Spinal cord (tissue), 10 donors: ENCODE data around the gene LCOR. TPM values are rescaled to one million over a fixed set of nuclear protein-coding genes. Genes with fewer than 3 reads are reported as not detected.
"Not testable (repeated sequence)": the region's sequence is repeated elsewhere in the genome, so short reads cannot be mapped to it uniquely, and the experiment has no call there.

Experiments used
- DNase-seq, 6 donors: peaks; one replicate each; pipeline versions ENCODE4 v3.0.0 to v3.0.0-alpha.2; 2013 to 2015; ENCODE audit warnings: low spot score in 6 of 6, low read depth in 4 of 6
- H3K27ac ChIP-seq: one replicate; pipeline ENCODE4 v1.5.1; 2013; ENCODE audit warnings: low read depth, low read length, control low read depth
- H3K27me3 ChIP-seq: one replicate; pipeline ENCODE4 v1.6.1; 2013; ENCODE audit warnings: low read length; ENCODE audit not compliant: control insufficient read depth, insufficient read depth
- H3K36me3 ChIP-seq: one replicate; pipeline ENCODE4 v1.6.1; 2013; ENCODE audit warnings: low read length; ENCODE audit not compliant: control insufficient read depth, insufficient read depth
- H3K4me1 ChIP-seq: one replicate; pipeline ENCODE4 v1.6.1; 2013; ENCODE audit warnings: low read length; ENCODE audit not compliant: control insufficient read depth, insufficient read depth
- H3K4me3 ChIP-seq: one replicate; pipeline ENCODE4 v1.5.1; 2013; ENCODE audit warnings: low read depth, low read length, control low read depth
- H3K9me3 ChIP-seq: one replicate; pipeline ENCODE4 v1.6.1; 2013; ENCODE audit warnings: low read length; ENCODE audit not compliant: control insufficient read depth, insufficient read depth
- WGBS: methylation state at CpG from one replicate; pipeline ENCODE4 v1.1.5; 2013; ENCODE audit warnings: missing lambda C conversion rate; ENCODE audit not compliant: insufficient coverage; 5-methylcytosine and 5-hydroxymethylcytosine counted together
- long read RNA-seq, 4 donors: transcript quantifications; one replicate each; lab custom pipeline, GENCODE V29; 2026
- polyA plus RNA-seq, 2 donors: library from polyadenylated mRNA; unstranded; fragments of 120-200 nt; gene quantifications; one replicate each; pipeline ENCODE4 v1.2.1, GENCODE V29; 2013; ENCODE audit not compliant: insufficient read length in 2 of 2
- total RNA-seq, 2 donors: library from RNA; depleted of rRNA in 1 of 2; stranded (reverse); fragments of 120-200 nt in 1 of 2; fragments of >200 nt in 1 of 2; gene quantifications; one replicate each; pipeline versions ENCODE4 v1.2.3 to v1.2.4, GENCODE V29; 2013 to 2014
- donor health status: healthy.

The LCOR gene
- total RNA-seq: 10 to 100 TPM; 25.0 to 59.8 TPM
- polyA plus RNA-seq: 10 to 100 TPM; 12.6 to 19.0 TPM
- long read RNA-seq, donor 1, full-length matches to known transcripts: 1 of 1 reads
- long read RNA-seq, donor 1, partial matches to known transcripts: 0 of 1 reads
- long read RNA-seq, donor 1, other reads (novel, unspliced or antisense): 0 of 1 reads
- long read RNA-seq, donor 2, full-length matches to known transcripts: 1 of 1 reads
- long read RNA-seq, donor 2, partial matches to known transcripts: 0 of 1 reads
- long read RNA-seq, donor 2, other reads (novel, unspliced or antisense): 0 of 1 reads
- long read RNA-seq, donor 3, full-length matches to known transcripts: 4 of 4 reads
- long read RNA-seq, donor 3, partial matches to known transcripts: 0 of 4 reads
- long read RNA-seq, donor 3, other reads (novel, unspliced or antisense): 0 of 4 reads
- long read RNA-seq, donor 4, full-length matches to known transcripts: 2 of 2 reads
- long read RNA-seq, donor 4, partial matches to known transcripts: 0 of 2 reads
- long read RNA-seq, donor 4, other reads (novel, unspliced or antisense): 0 of 2 reads

DNA sequence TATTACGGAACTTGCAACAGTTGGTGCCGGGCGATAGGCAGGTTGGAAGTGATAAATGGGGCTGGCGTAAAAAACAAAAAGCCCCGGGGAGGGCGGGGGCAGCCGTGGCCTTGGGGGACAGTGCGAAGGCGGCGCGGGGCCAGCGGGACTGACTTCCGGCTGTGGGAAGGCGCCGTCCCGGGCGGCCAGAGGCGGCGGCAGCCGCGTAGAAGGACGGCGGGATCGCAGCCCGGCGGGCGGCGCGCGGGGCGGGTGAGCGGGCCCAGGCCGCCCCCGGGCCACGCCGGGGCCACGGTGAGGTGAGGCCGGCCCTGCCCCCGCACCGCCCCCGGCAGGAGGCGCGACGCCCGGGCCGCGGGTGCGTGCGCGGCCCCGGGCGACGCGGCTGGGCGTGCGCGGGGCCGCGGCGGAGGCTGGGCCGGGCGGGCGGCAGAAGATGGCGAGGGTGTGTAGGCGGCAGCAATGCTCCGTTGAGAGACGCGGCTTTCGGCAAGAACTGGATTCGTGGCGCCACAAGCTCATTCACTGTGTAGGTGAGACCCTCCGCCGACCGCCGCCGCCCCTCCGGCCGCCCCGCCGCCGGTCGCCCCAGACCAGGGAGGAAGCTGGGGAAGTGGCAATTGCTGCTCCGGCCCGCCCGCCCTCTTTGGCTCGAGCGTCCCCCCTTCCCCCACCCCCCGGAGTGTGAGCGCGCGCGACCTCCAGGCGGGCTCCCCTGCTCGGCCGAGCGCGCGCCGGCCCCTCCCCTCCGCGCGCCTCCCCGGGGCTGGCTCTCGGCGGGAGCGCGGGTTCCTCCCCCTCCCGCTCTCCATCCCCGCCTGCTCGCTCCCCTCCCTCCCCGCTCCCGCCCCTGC is at the start of gene LCOR:
TSS of gene LCOR (plus strand) at position 432 of the 854 bp plus-strand sequence. CDS start 116,760 bp downstream, outside the sequence.
- under 1% methylated on average over 107 of the region's 112 CpGs for WGBS
- peak within 1 kb of the TSS; percentile 88 for H3K27ac ChIP-seq
- DNase-seq: peak; percentile 66 to 97 (median 82)
- peak within 1 kb of the TSS; percentile 76 for H3K4me3 ChIP-seq
- no peaks in the 10 kb centered on the region for H3K27me3 ChIP-seq
- H3K4me1 ChIP-seq: peaks cover 7% of the 10 kb centered on the region
- H3K9me3 ChIP-seq: no peaks in the 10 kb centered on the region
- H3K36me3 ChIP-seq: no peaks in the 10 kb centered on the region

DNA sequence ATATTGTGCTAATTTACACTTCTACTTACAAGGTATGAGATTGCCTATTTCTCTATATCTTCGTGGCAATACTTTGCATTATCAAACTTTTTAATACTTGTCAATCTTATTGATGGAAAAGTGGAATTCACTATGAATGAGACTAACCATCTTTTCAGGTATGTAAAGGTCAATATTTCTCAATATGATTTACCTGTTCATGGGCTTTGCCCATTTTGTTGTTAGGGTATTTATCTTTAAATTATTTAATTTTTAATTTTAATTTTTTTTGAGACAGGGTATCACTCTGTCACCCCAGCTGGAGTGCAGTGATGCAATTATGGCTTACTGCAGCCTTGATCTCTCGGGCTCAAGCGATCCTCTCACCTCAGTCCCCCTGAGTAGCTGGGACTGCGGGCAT is 47.8 kb upstream of the LCOR start:
- no peak for DNase-seq
- no peak overlapping the region for H3K4me3 ChIP-seq
- no peaks in the 10 kb centered on the region for H3K36me3 ChIP-seq
- WGBS: no CpG with 5 or more reads among the region's 4 CpGs
- no peaks in the 10 kb centered on the region for H3K4me1 ChIP-seq
- no peak overlapping the region for H3K27ac ChIP-seq
- H3K27me3 ChIP-seq: no peaks in the 10 kb centered on the region
- no peaks in the 10 kb centered on the region for H3K9me3 ChIP-seq

DNA sequence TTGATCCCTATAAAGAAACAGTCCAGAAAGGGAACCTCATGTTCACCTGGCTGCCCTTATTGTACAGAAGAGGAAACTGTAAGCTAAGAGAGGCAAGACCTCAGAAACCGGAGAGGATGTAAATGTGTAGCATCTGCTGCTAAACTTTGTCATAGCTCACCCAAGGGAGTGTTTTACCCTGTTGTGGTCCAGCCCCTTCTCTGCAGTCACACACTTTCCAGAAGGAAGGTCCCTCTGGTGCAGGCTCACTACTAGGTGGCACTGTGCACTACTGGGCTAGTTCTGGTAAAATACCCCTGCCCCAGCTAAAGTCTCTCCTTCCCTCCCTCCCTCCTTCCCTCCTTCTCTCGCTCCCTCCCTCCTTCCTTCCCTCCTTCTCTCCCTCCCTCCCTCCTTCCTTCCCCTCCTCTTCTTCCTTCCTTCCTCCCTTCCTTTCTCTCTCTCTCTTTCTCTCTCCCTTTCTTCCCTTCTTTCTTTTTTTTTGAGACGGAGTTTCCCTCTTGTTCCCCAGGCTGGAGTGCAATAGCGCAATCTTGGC is 42.5 kb upstream of the LCOR start:
- no peaks in the 10 kb centered on the region for H3K36me3 ChIP-seq
- no peak overlapping the region for H3K27ac ChIP-seq
- H3K9me3 ChIP-seq: no peaks in the 10 kb centered on the region
- peak in 1 of 6 donors; percentile 15 for DNase-seq
- H3K4me3 ChIP-seq: no peak overlapping the region
- peaks cover 3% of the 10 kb centered on the region for H3K27me3 ChIP-seq
- WGBS: 86% methylated on average over 4 of the region's 4 CpGs
- no peaks in the 10 kb centered on the region for H3K4me1 ChIP-seq

DNA sequence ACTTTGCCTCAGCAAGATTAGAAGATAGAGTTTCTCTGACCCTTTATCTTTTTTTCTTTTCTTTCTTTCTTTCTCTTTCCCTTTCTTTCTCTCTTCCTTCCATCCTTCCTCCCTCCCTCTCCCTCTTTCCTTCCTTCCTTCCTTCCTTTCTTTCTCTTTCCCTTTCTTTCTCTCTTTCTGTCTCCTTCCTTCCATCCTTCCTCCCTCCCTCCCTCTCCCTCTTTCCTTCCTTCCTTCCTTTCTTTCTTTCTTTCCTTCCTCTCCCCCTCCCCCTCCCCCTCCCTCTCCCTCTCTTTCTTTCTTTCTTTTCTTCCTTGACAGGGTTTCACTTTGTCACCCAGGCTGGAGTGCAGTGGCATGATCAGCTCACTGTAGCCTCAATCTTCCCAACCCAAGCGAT is 40.2 kb upstream of the LCOR start:
- Histone ChIP-seq H3K27ac (no peak overlapping the region), H3K4me3 (no peak overlapping the region), H3K4me1 (no peaks in the 10 kb centered on the region), H3K9me3 (no peaks in the 10 kb centered on the region), H3K36me3 (no peaks in the 10 kb centered on the region), H3K27me3 (peaks cover 3% of the 10 kb centered on the region)
- no peak for DNase-seq
- no CpG with 5 or more reads among the region's 1 CpG for WGBS

DNA sequence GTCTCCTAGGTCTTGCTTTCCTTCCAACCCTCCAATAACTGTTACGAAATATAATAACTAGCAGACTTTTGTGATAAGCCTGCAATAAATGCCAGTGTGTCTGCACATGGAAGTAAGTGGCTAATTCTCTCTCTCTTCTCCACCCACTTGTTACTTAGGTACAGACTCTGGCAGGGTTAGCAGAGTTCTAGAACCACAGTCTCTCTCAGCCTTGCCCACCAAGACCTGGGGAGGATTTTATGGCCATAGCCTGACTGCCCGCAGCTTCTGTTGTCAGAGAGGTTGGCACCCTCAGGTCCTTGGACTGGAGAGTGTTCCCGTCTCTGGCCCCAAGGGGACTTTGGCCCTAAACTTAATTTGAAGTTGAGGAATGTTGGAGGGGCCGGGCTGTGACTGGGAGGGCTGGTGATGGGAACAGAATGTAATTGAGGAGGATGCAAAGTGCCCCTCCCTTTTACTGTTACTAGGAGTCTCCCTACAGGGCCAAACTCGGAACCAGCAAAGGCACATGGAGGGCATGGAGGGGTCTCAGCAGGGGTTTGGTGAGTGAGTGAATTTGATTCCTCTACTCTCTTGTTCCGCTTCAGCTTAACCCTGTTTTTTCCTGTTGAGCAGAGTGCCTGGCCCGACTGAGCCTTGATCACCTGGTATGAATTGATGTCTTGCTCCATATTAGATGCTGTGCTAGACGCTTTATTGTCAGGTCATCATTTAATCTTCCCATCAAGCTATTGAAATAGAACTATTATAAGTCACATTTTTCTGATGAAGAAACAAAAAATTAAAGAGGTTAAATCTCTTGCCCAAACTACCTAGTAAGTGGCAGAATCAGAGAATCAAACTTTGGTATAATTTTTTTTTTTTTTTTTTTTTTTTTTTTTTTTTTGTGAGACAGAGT is 37.0 kb upstream of the LCOR start:
- H3K9me3 ChIP-seq: no peaks in the 10 kb centered on the region
- no peaks in the 10 kb centered on the region for H3K36me3 ChIP-seq
- WGBS: 20% methylated on average over 1 of the region's 8 CpGs
- DNase-seq: no peak
- peaks cover 3% of the 10 kb centered on the region for H3K27me3 ChIP-seq
- no peaks in the 10 kb centered on the region for H3K4me1 ChIP-seq
- H3K4me3 ChIP-seq: no peak overlapping the region
- no peak overlapping the region for H3K27ac ChIP-seq

DNA sequence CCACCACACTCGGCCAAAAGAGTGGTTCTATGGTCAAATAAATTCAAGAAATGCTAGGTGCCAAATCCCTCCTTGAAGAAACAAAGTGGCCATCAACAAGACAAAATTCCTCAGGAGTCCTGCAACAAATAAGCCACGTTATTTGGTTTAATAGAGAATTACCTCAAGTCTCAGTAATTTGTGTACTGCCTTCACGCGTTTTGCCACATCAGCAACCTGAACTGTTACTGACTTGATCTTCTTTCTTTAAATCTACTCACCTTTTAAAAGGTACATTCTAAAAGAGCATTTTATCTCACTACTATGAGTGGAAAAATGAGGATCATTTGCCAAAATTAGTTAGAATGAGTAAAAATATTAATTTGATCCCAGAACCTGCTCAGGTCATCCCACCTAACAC is 34.6 kb upstream of the LCOR start:
- H3K27me3 ChIP-seq: no peaks in the 10 kb centered on the region
- 100% methylated on average over 1 of the region's 4 CpGs for WGBS
- H3K27ac ChIP-seq: no peak overlapping the region
- no peak overlapping the region for H3K4me3 ChIP-seq
- DNase-seq: no peak
- H3K36me3 ChIP-seq: no peaks in the 10 kb centered on the region
- H3K9me3 ChIP-seq: no peaks in the 10 kb centered on the region
- no peaks in the 10 kb centered on the region for H3K4me1 ChIP-seq

DNA sequence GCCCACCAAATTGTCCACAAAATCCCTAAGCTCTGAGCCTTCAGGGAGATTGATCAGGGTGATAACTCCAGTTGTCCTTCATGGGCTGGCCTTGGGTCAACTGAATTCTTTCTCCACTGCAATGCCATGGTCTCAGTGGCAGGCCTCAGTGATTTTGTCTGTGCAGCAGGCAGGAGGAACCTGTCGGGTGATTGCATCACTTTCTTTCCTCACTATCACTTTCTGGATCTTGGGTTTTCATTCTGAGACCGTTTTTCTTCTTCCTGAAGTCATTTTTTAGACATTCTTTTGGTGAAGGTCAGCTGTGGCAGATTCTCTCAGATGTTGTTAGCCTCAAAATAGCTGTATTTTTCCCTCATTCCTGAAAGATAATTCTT is 28.8 kb upstream of the LCOR start:
- H3K4me1 ChIP-seq: no peaks in the 10 kb centered on the region
- WGBS: 60% methylated on average over 1 of the region's 2 CpGs
- no peaks in the 10 kb centered on the region for H3K27me3 ChIP-seq
- no peaks in the 10 kb centered on the region for H3K9me3 ChIP-seq
- DNase-seq: no peak
- H3K4me3 ChIP-seq: no peak overlapping the region
- H3K27ac ChIP-seq: no peak overlapping the region
- H3K36me3 ChIP-seq: no peaks in the 10 kb centered on the region

DNA sequence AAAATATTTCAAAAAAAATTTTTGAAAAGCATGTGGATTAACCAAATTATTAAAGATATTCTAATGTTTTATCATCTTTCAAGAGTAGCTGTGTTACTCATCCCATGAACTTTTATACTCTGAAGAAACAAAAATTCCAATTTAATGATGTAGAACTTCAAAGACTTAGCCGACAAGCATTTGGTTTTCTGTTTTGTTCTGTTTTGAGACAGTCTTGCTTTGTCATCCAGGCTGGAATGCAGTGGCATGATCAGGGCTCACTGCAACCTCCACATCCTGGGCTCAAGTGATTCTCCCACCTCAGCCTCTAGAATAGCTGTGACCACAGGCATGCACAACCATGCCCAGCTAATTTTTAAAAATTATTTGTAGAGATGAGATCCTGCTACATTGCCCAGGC is 17.8 kb upstream of the LCOR start:
- no peak overlapping the region for H3K27ac ChIP-seq
- no CpG with 5 or more reads among the region's 1 CpG for WGBS
- H3K4me3 ChIP-seq: no peak overlapping the region
- no peaks in the 10 kb centered on the region for H3K27me3 ChIP-seq
- DNase-seq: no peak
- no peaks in the 10 kb centered on the region for H3K4me1 ChIP-seq
- H3K36me3 ChIP-seq: no peaks in the 10 kb centered on the region
- H3K9me3 ChIP-seq: no peaks in the 10 kb centered on the region

DNA sequence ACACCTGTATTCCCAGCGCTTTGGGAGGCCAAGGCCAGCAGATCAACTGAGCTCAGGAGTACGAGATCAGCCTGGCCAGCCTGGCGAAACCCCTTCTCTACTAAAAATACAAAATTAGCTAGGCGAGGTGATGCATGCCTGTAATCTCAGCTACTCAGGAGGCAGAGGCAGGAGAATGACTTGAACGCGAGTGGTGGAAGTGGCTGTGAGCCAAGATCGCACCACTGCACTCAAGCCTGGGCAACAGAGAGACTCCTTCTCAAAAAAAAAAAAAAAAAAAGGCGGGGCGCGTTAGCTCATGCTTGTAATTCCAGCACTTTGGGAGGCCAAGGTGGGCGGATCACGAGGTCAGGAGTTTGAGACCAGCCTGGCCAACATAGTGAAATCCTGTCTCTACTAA is 13.1 kb upstream of the LCOR start:
- H3K9me3 ChIP-seq, H3K4me3 ChIP-seq, H3K4me1 ChIP-seq, H3K36me3 ChIP-seq, H3K27me3 ChIP-seq, H3K27ac ChIP-seq, DNase-seq: not testable (repeated sequence)
- WGBS: 87% methylated on average over 6 of the region's 12 CpGs
